CD4-positive, alpha-beta T cell treated with Interleukin-15 for 4 hours (primary cell): ENCODE results near the gene ROR1.

Experiments used
- DNase-seq: peaks from one replicate; pipeline ENCODE4 v3.0.0-alpha.2; 2020; ENCODE audit warnings: low spot score

Gene ROR1

DNA sequence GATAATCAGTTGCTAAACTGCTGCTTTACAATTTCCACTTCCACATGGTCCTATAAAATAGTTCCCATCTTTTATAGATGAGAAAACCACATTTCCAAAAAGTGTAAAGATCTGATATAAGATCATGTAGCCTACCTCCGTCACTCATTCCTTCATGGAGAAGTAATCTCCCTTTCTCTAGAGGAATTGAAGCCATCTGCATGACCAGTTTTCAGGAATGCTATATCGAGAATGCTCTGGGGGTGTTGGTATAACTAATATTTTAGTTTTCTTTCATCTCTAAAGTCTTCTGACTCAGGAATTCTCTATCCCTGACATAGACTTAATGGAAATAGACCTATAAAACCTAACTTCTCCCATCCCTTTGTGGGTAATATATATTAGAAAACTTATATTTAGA, 256.6 kb downstream of the ROR1 start:
- no peak for DNase-seq

DNA sequence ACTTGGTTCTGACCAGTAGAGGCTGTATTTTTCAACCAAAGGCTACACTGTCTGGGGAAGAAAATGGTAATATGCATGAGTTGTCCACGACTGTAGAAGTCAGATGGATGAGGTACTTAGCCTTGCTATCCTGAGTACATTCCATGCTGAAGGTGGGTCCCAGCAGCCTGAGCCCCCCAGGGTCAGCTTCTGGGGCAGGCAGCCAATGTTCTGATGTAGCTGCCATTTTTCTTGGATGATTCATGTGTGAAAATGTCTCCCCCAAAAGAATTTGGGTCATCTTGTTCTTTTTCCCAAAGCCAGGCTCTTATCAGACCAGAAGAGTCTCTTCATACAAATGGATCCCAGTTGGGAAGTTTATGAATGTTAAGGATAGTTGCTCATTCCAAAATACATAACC, 257.4 kb downstream of the ROR1 start:
- no peak for DNase-seq

- DNase-seq, result no peak
Measured at GRCh38 chr1:64033667-64034220, 259.9 kb downstream of the ROR1 start.

GRCh38 chr1:64036549-64036948, 262.7 kb downstream of the ROR1 start:
- DNase-seq, result no peak

DNA sequence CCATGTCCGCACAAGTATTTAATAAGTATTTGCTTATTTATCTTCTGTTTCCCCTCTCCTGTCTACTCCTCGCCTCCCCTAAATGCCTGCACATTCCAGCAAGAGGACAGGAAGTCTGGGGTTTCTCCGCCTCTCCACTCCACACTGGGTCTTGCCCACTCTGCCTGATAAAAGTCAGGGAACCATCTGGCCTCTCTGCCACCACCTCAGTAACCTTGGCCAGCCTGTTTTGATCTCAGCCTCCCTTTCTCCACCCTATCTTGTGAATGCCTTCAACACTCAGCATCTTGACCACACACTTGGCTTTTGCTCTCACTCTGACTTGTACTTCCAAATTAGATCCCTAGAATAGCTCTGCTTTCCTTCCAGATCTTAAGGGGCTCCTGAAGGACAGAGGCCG, 264.3 kb downstream of the ROR1 start:
- no peak for DNase-seq

- no peak for DNase-seq
Measured at GRCh38 chr1:64038965-64039364, 265.1 kb downstream of the ROR1 start.

GRCh38 chr1:64039390-64039926, 265.6 kb downstream of the ROR1 start:
- no peak for DNase-seq

GRCh38 chr1:64041371-64042131, 267.7 kb downstream of the ROR1 start:
- no peak for DNase-seq

GRCh38 chr1:64042331-64043100, 268.7 kb downstream of the ROR1 start:
- DNase-seq, result no peak

DNA sequence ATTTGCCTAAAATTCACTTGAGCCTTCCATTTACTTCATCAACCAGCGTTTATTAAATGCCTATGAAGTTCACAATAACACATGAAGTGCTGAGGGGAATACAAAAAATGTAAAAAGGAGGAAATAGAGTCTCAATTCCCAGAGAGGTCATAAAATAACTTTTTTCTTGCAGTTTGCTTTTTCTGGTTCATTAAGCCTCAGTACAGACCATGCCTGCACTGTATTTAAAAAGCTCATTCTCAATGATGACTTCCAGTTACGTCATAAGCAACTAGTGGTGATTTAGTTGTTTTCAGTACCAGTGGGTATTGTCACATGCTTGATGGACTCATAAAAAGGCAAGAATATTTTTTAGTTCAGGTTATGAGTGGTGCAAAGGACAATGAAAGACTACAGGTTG, 269.5 kb downstream of the ROR1 start:
- DNase-seq, result no peak

GRCh38 chr1:64043976-64044375, 270.2 kb downstream of the ROR1 start:
- DNase-seq, result no peak

DNA sequence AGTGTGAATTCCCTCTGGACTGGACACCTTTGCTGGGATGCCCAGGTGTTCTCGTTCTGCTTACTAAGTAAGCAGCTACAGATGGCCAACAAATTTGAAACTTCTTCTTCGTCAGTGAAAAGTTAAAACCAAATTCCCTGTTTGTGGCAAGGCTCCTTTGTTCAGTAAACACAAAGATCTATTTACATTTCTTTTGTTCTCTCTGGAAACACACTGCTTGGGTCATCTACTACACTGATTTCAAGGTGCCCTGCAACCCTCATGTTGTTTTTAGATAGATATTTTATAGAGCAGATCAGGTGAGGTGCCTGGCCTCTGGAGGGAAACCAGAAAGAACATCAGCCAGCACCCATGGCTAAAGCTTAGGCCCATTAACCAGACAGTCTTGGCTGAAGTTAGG, 272.4 kb downstream of the ROR1 start:
- DNase-seq, result no peak

DNA sequence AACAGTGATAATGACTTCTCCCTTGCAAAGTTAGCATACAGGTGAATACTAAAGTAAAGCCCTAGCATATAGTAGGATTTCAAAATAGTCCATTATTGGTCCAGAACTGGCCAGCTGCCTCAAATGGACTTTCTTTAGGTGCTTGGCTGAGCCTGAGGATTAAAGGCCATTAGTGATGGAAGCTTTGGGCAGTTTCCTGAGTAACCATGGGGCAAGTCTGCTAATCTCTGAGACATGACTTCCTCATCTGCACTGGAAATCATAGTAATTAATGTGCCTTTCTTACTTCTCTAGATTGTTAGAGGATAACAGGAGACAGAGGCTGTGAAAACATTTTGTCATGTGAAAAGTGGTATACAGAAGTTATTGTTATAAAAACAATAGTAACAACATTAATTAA, 273.1 kb downstream of the ROR1 start:
- no peak for DNase-seq

DNA sequence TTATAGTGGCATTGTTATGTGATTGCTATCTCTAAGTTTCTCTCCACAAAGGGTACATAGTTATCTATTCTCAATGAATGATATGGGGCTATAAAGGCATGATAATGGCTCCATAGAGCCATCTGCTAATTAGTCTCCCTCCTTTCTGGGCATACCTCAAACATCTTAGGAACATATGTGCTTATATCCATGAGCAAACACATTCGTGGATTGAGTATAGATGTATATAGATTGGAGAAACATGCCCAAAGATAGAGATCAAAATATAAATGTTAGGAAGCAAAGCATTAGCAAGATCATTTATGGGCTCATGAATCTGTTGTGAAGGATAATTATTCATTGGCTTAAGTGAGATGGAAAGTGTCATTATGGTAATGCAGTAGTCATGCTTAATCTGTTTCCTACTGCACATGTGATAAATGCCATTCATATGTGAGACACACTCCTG, 273.8 kb downstream of the ROR1 start:
- DNase-seq, result no peak

- no peak for DNase-seq
Measured at GRCh38 chr1:64049900-64050540, 276.2 kb downstream of the ROR1 start.

DNA sequence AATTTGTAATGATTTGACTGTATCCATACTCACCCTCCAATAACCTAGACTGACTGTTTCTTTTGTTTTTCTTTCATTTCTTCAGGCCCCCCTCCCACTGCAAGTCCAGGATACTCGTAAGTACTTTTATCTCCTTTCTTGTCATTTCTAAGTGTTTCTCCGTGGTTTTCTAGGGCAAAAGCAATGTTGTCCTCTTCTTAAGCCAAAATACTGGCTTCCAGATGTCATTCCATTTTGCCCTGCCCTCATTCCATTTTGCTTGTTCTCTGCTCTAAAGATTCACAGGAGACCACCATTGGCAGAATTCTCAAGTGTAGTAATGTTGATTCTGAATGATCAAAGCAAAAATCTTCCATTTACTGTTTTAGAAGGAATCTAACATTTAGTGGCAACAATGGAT, 276.8 kb downstream of the ROR1 start:
- no peak for DNase-seq

GRCh38 chr1:64051796-64052195, 278.0 kb downstream of the ROR1 start:
- no peak for DNase-seq

DNA sequence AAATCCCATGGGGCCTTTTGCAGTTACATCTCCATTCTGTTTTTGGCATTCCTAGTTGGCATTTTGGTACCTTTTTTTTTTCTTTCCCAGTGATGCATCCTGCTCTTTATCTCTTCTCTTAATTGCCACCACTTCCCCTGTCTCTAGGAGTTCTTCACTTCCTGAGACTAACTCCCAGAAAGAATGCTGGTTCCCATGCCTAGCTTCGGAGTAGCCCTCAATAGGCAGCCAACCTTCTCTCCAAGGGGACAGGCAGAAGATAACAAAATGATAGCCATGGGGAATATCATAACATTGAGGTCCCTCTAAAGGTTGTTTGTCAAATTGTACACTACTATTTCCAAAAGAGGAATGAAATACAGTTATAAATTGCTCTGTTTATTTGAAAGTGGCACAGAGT, 279.0 kb downstream of the ROR1 start:
- DNase-seq, result no peak

GRCh38 chr1:64055310-64055709, 281.5 kb downstream of the ROR1 start:
- DNase-seq, result no peak

- DNase-seq, result no peak
Measured at GRCh38 chr1:64059556-64059955, 285.7 kb downstream of the ROR1 start.

- DNase-seq, result no peak
Measured at GRCh38 chr1:64060611-64061302, 286.9 kb downstream of the ROR1 start.
